Spleen (tissue), 13 donors: ENCODE measurements around the gene HOXC5. TPM values are rescaled to one million over a fixed set of nuclear protein-coding genes. Genes with fewer than 3 reads are reported as not detected.

Source experiments
- DNase-seq: peaks from one replicate; pipeline ENCODE4 v3.0.0-alpha.2; 2020
- H3K27ac ChIP-seq, 8 donors: fragments of 200-600 bp; sonication (generic) in 7 of 8; 1 replicate in 4 of 8; 2 replicates in 4 of 8; pipeline versions ENCODE4 v1.5.0 to v1.8.0; 2016 to 2021; ENCODE audit warnings: inconsistent platforms in 4 of 8, mild to moderate bottlenecking in 4 of 8, moderate library complexity in 1 of 8
- H3K27me3 ChIP-seq, 7 donors: fragments of 200-600 bp; sonication (generic) in 6 of 7; replicated peaks in 1 of 7; 1 replicate in 4 of 7; 2 replicates in 3 of 7; pipeline versions ENCODE4 v1.5.0 to v1.8.0; 2016 to 2021; ENCODE audit warnings: inconsistent platforms in 3 of 7, mild to moderate bottlenecking in 1 of 7
- H3K36me3 ChIP-seq, 6 donors: fragments of 200-600 bp; sonication (generic) in 5 of 6; 1 replicate in 4 of 6; 2 replicates in 2 of 6; pipeline versions ENCODE4 v1.5.0 to v1.8.0; 2016 to 2021; ENCODE audit warnings: inconsistent platforms in 2 of 6
- H3K4me1 ChIP-seq, 6 donors: fragments of 200-600 bp; sonication (generic) in 5 of 6; 1 replicate in 3 of 6; 2 replicates in 3 of 6; pipeline versions ENCODE4 v1.5.0 to v1.8.0; 2016 to 2021; ENCODE audit warnings: inconsistent platforms in 3 of 6
- H3K4me3 ChIP-seq, 8 donors: fragments of 200-600 bp; sonication (generic) in 7 of 8; 1 replicate in 4 of 8; 2 replicates in 4 of 8; pipeline versions ENCODE4 v1.5.0 to v1.8.0; 2016 to 2021; ENCODE audit warnings: inconsistent platforms in 4 of 8, mild to moderate bottlenecking in 4 of 8, moderate library complexity in 2 of 8
- H3K9me3 ChIP-seq, 8 donors: fragments of 200-600 bp; sonication (generic) in 7 of 8; 1 replicate in 4 of 8; 2 replicates in 4 of 8; pipeline versions ENCODE4 v1.5.0 to v1.8.0; 2016 to 2021; ENCODE audit warnings: inconsistent platforms in 4 of 8
- POLR2A ChIP-seq, 3 donors: fragments of 450-650 bp; IDR thresholded peaks; one replicate each; pipeline ENCODE4 v1.5.1; 2017; ENCODE audit warnings: antibody characterized with exemption in 3 of 3, mild to moderate bottlenecking in 1 of 3
- POLR2AphosphoS5 ChIP-seq, 3 donors: sonication (generic); formaldehyde crosslinking; IDR thresholded peaks; one replicate each; pipeline ENCODE4 v1.5.1; 2017; ENCODE audit warnings: antibody characterized with exemption in 3 of 3
- WGBS, 5 donors: extraction: QIAGEN DNeasy Blood & Tissue Kit in 3 of 5; methylation state at CpG; one replicate each; pipeline versions ENCODE4 v1.1.5 to v1.1.7; 2013 to 2018; 5-methylcytosine and 5-hydroxymethylcytosine counted together
- intact Hi-C: fragments of 100-400 bp; cut with DNase I; formaldehyde crosslinking; loops from one replicate; pipeline ENCODE4 v1.15.0; 2023; ENCODE audit warnings: low total_unique reads
- long read RNA-seq, 2 donors: transcript quantifications; one replicate each; lab custom pipeline, GENCODE V29; 2026
- polyA plus RNA-seq, 3 donors: library from polyadenylated mRNA; stranded (reverse); fragments of 200-250 nt; gene quantifications; one replicate each; pipeline ENCODE4 v1.2.1, GENCODE V29; 2013
- total RNA-seq, 7 donors: library from RNA; depleted of rRNA in 3 of 7; stranded (reverse); fragments of >200 nt in 3 of 7; fragmentation: NEBNext Ultra II Directional in 4 of 7; extraction: Animal tissue kit (Norgen Biotek cat#: 25700) in 4 of 7; gene quantifications; one replicate each; pipeline versions ENCODE4 v1.1.0 to v1.2.1, GENCODE V29; 2016 to 2021
- TF ChIP-seq, protein P1 (sequence below), 11 experiments: fragments of 200-600 bp in 7 of 11; fragments of 450-650 bp in 4 of 11; sonication (generic) in 4 of 11; IDR thresholded peaks in 8 of 11; conservative IDR thresholded peaks in 3 of 11; 1 replicate in 7 of 11; 2 replicates in 4 of 11; pipeline versions ENCODE4 v1.4.0 to v1.8.0; 2016 to 2021; ENCODE audit warnings: antibody characterized with exemption in 11 of 11, inconsistent platforms in 4 of 11, mild to moderate bottlenecking in 1 of 11
- donor health status: healthy with polysubstance abuse.
- donor health status: DM: no; HTN: no; CAD: no; lungs with moderate emphysema.
- donor health status: DM: no; HTN: no; CAD: no.
- donor health status: Bipolar disorder and iron deficiency.
- donor health status: healthy.
- donor health status: DM: no; HTN: no; CAD: no.
- donor health status: DM: yes; HTN: yes; CAD: no.

Gene HOXC5
- not detected for total RNA-seq
- under 1 TPM in 1 of 3 donors, not detected in 2; 0.06 TPM for polyA plus RNA-seq
- long read RNA-seq, donor 1 = 0 reads
- long read RNA-seq, donor 2 = 0 reads

DNA sequence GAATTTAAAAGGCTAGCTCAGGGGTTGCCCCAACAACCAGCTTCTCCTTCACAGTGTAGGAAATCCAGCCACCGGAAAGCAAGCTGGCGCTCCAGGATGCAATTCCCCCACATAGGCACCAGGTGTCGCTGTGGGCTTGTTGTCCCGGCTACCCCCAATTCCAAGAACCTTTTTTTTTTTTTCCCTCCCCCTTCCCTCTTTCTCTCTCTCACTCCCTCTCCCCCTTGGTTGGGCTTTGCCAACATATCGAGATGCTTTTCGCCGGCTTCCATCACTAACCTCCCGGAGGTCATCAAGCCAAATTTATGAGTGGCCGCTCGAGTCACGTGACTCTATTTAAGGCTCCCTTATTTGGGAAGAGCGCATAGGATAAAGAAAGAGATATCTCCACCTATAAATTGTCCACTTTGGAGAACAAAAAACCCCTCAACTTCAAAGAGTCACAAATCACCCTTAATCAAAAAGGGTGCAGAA, at the start of gene HOXC5:
TSS of gene HOXC5 (plus strand) at position 424 of the 474 bp plus-strand sequence. CDS start 73 bp downstream, outside the sequence.
- intact Hi-C loops = loop anchor here (5.0 kb wide), 1 partner anchor 160 kb away; no protein-coding TSS in a partner anchor
- DNase-seq = peak; percentile 84
- Histone ChIP-seq H3K9me3 (peaks cover 0 to 11% (median 5%) of the 10 kb centered on the region in 8 donors), H3K27ac (no peak within 1 kb of the TSS), H3K36me3 (no peaks in the 10 kb centered on the region), H3K4me3 (peak within 1 kb of the TSS in 7 of 8 donors; percentile 10 to 59 (median 26)), H3K27me3 (peaks cover 17 to 100% (median 96%) of the 10 kb centered on the region in 7 donors), H3K4me1 (peaks cover 5 to 62% (median 33%) of the 10 kb centered on the region in 6 donors)
- WGBS, 5 donors = 5 to 7% (median 5%) methylated on average over 12 of the region's 12 CpGs
- no peak for TF ChIP-seq POLR2A (IDR thresholded peaks at IDR 0.05)
- TF ChIP-seq, protein P1, sequence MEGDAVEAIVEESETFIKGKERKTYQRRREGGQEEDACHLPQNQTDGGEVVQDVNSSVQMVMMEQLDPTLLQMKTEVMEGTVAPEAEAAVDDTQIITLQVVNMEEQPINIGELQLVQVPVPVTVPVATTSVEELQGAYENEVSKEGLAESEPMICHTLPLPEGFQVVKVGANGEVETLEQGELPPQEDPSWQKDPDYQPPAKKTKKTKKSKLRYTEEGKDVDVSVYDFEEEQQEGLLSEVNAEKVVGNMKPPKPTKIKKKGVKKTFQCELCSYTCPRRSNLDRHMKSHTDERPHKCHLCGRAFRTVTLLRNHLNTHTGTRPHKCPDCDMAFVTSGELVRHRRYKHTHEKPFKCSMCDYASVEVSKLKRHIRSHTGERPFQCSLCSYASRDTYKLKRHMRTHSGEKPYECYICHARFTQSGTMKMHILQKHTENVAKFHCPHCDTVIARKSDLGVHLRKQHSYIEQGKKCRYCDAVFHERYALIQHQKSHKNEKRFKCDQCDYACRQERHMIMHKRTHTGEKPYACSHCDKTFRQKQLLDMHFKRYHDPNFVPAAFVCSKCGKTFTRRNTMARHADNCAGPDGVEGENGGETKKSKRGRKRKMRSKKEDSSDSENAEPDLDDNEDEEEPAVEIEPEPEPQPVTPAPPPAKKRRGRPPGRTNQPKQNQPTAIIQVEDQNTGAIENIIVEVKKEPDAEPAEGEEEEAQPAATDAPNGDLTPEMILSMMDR (IDR thresholded peaks at IDR 0.05 in 8 of 11, conservative IDR thresholded peaks at IDR 0.05 in 3 of 11) = peak; percentile 86 to 95 (median 94)

DNA sequence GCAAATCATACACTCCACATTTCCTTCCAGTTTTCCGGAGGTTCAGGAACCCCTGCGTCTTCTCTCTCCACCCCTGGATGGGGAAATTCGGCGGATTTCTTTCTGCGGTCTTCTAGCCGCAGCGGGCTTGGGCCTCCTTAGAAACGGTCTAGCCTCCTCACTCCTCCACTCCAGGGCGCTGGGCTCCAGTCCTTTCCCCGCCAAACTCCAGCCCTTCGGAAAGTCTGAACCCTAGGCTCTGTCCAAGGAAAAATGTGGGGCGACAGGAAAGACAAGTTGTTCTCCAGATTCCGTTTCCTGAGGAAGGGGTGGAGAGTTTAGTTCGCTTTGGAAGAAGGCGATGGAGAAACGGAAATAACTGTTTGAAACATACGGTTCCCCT, 49.3 kb upstream of the HOXC5 start:
- Histone ChIP-seq H3K4me1 (peaks cover 12 to 37% (median 23%) of the 10 kb centered on the region in 6 donors), H3K36me3 (no peaks in the 10 kb centered on the region), H3K9me3 (peaks cover 0 to 12% (median 0%) of the 10 kb centered on the region in 8 donors), H3K4me3 (no peak overlapping the region), H3K27me3 (peaks cover 33 to 100% (median 99%) of the 10 kb centered on the region in 7 donors), H3K27ac (no peak overlapping the region)
- intact Hi-C loops = no loop called here
- WGBS, 5 donors = 2 to 5% (median 4%) methylated on average over 17 of the region's 17 CpGs
- TF ChIP-seq POLR2A (IDR thresholded peaks at IDR 0.05) (no peak), POLR2AphosphoS5 (IDR thresholded peaks at IDR 0.05) (no peak)
- TF ChIP-seq, protein P1 (IDR thresholded peaks at IDR 0.05 in 8 of 11, conservative IDR thresholded peaks at IDR 0.05 in 3 of 11) = no peak
- DNase-seq = no peak

DNA sequence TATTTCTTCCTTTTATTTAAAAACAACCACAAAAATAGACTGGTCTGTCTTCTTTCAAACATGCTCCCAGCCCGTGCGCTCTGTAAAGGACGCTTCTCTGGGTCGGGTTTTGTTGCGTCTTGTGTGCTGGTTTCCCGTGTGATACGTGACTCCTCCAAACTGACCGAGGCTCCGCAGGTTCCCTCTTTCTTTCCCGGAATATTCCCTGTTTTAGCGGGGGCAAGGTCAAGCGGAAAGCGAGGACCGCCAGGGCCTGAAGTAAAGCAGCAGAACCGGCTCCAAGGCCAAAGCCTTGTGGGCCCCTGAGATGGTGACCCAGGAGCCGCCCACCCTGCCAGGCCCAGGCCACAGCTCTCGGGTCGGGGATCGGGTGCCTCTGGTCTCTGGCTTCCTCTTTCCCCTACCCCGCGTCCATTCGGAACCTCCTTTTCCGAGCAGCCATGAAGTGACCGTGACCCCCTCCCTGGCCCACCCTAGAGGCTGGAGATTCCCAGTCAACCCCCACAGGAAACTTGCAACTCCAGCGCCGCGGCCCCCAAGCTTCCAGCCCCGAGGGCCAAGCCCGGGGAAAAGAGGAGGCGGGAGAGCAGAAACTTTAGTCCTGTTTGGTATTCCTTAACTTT, 48.8 kb upstream of the HOXC5 start:
- 3 to 6% (median 5%) methylated on average over 26 to 30 of the region's 30 CpGs for WGBS, 5 donors
- H3K4me3 ChIP-seq = peak overlapping the region in 1 of 8 donors; percentile 4

More for the DNA sequence above, 48.8 kb upstream of the HOXC5 start:
- H3K4me1 ChIP-seq = peaks cover 13 to 40% (median 26%) of the 10 kb centered on the region in 6 donors
- TF ChIP-seq POLR2AphosphoS5 (IDR thresholded peaks at IDR 0.05) (no peak), POLR2A (IDR thresholded peaks at IDR 0.05) (no peak)
- TF ChIP-seq, protein P1 (IDR thresholded peaks at IDR 0.05 in 8 of 11, conservative IDR thresholded peaks at IDR 0.05 in 3 of 11) = no peak
- peaks cover 0 to 12% (median 0%) of the 10 kb centered on the region in 8 donors for H3K9me3 ChIP-seq
- intact Hi-C loops = no loop called here
- H3K27ac ChIP-seq = no peak overlapping the region
- H3K27me3 ChIP-seq = peaks cover 34 to 100% (median 99%) of the 10 kb centered on the region in 7 donors
- no peak for DNase-seq
- no peaks in the 10 kb centered on the region for H3K36me3 ChIP-seq
